CD4-positive, alpha-beta T cell treated with Interleukin-15 for 4 hours (primary cell): ENCODE data around the gene DAP.

Experiments
- DNase-seq: peaks from one replicate; pipeline ENCODE4 v3.0.0-alpha.2; 2020; ENCODE audit warnings: low spot score

The DAP gene

DNA sequence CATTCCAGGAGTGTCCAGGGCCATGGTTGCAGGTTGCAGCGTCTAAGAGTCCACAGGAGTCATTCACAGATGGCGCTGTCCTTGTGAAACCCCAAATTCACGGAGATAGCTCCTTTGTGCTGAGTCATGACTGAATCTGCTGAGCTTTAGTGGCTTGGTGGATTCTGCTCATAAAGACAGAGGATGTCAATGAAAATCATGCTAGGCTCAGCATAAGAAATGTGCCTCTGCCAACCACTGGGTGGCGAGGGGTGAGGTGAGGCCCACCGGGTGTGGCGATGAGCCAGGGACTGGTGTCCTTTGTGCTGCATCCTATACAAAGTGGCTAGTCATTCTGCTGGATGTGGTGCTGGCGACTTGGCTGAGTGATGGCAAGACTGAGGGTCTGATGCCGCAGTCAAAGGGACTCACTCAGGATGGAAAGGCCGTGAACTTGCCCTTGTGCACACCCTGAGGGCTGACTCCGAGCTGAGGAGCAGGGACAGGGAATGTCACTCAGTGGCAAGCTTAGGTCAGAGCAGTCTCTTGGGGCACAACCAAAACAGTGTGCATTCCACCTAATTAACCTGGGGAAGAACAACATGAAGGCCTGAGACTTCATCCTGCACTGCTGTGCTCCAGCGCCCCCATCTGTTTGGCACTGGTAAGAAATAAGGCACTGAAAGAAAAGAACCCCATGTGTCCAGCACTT lies 71.5 kb downstream of the DAP start:
- DNase-seq, result no peak

DNA sequence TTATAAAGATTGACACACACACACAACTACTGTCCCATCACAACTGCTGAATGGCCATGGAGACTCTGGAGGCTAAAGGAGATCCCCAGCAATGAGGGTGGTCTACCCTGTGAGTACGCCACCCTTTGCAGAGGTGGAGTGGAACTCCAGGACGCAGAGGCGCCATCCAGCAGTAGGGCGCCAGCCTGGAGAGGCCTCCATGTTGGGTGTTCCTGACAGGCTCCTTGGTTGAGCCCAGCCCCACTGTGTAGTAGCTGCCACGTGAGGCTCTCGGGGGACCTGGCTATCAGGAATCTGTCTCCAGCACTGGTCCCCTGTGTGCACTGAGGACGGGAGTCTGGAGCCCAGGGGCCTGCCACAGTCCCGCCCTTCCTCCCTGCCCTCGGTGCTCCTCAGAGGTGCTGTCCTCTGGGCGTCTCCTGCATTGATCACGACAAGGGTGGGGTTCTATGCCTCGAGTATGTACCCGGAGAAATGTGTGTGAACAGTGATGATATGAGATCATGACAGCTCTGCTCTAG lies 72.3 kb downstream of the DAP start:
- no peak for DNase-seq

DNA sequence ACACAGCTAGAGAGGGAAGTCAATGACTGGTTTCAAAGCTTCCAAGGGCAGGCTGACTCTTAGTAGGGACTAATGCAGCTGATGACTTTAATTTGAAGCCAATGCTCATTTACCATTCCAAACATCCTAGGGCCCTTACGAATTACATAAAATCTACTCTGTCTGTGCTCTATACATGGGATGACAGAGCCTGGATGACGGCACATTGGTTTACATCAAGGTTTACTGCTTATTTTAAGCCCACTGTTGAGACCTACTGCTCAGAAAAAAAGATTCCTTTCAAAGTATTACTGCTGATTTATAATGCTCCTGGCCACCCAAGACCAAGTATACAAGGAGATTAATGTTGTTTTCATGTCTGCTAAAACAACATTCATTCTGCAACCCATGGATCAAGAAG lies 74.1 kb downstream of the DAP start:
- no peak for DNase-seq

DNA sequence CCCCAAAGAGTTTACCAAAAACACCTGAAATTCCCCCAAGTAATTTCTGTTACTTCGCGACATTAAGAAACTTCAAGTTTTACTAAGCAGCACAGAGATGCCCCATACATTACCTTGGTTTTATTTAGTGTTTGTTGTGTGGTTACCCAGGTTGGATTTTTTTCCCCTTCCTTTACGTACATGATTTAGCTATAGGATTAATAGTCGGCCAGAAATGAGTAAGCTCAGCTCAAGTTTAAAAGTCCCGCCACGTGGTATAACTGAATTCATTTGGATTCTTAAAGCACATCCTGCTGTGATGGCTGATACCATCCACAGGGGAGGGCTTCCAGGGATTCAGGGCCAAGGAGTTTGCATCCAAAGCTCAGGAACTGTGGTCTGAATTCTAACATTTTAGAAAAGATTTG lies 75.9 kb downstream of the DAP start:
- no peak for DNase-seq

DNA sequence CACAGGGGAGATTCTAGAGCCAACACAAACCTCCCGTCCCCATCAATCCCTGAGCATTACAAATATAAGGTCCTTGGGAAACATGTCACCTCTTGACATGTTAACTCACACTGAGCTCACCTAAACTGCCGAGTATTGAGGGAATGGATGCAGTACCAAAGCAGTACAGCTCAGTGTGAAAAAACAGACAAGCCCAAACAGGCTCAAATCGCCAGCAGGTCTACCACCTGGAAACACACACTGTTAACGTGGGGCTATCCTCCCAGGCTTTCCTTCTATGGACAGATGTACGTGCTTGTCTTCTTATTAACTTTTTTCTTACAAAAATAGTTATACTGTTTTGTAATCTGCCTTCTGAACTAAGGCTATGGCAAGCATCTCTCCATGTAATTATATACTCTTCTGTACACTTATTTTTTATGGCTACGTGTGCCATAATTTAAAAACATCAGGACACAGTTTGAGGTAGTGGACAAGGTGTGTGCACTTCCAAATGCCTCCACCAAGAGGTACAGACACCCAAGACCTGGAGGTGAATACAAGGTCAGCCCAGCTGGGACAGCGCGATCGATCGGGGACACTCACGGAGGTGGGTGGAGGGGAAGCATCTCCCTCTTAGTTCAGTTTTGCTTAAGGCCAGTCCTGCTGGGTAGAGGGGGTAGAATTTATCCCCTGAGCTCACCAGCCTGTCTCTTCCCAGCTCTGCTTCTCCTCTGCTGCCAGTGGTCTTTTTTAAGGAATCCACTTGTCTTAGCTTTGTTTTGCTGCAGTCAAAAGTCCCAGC lies 76.5 kb downstream of the DAP start:
- no peak for DNase-seq

GRCh38 chr5:10682801-10683525 lies 78.1 kb downstream of the DAP start:
- no peak for DNase-seq

DNA sequence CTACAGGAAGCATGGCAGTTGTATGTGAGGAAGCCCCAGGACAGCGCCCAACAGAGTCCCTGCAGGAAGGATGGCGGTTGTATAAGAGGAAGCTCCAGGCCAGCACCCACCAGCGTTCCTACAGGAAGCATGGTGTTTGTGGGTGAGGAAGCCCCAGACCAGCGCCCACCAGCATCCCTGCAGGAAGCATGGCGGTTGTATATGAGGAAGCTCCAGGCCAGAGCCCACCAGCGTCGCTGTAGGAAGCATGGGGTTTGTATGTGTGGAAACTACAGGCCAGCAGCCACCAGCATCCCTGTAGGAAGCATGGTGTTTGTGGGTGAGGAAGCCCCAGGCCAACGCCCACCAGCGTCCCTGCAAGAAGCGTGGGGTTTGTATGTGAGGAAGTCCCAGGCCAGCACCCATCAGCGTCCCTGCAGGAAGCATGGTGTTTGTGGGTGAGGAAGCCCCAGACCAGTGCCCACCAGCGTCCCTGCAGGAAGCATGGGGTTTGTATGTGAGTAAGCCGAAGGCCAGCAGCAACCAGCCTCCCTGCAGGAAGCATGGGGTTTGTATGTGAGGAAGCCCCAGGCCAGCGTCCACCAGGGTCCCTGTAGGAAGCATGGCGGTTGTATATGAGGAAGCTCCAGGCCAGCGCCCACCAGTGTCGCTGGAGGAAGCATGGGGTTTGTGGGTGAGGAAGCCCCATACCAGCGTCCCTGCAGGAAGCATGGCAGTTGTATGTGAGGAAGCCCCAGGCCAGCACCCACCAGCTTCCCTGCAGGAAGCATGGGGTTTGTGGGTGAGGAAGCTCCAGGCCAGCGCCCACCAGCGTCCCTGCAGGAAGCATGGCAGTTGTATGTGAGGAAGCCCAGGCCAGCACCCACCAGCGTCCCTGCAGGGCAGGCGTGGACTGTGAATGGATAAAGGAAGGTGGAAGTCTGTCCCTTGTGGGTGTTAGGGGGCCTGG lies 79.0 kb downstream of the DAP start:
- DNase-seq, result no peak

DNA sequence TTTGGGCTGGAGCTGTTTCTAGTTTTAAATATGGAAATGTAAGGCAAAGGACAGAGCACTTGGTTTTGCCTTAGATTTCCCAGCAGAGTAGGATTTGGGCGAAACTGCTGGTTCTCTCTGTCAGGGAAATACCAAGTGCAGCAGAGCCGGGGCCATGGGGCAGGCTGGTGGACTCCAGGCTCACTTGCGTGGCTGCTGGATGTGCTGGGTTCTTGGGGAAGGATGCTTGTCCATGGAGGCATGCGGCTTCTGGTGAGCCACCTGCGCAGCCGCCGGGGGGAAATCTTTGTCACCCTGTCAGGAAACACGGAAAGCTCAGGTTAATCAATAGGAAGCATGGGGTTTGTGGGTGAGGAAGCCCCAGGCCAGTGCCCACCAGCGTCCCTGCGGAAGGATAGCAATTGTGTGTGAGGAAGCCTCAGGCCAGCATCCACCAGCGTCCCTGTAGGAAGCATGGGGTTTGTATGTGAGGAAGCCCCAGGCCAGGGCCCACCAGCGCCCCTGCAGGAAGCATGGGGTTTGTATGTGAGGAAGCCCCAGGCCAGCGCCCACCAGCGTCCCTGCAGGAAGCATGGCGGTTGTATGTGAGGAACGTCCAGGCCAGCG lies 80.1 kb downstream of the DAP start:
- no peak for DNase-seq

DNA sequence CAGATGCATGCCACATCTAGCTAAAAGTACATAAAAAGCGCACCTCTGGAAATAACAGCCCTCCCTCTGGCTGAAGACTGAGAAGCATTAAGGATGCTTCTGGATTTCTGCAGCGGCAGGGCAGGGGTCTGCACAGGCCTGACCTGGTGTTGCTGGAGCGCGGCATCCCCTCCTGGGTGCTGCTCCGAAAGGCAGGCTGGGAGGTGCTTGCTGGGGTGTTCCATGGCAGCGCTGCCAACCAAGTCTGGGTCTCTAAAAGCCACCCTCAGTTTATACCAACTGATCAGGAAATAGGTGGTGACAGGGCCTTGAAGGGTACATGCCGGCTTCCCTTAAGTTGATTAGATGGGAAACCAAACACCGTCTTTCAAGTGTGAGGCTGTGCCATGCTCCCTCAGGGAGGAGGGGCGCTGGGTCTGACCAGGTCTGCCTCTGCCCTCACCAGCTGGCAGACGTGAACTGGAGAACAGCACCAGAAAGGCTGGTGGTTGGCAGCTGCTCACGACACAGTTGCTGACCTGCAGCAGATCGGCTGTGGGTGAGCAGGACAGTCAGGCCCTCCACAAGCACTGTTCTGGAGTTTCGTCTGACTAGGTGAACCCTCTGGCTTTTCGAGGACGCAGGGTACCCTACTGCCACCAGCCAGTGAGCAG lies 81.6 kb downstream of the DAP start:
- no peak for DNase-seq

GRCh38 chr5:10678244-10678643 lies 82.8 kb downstream of the DAP start:
- DNase-seq, result no peak

- DNase-seq, result no peak
Observed at GRCh38 chr5:10677533-10677932, 83.5 kb downstream of the DAP start.

DNA sequence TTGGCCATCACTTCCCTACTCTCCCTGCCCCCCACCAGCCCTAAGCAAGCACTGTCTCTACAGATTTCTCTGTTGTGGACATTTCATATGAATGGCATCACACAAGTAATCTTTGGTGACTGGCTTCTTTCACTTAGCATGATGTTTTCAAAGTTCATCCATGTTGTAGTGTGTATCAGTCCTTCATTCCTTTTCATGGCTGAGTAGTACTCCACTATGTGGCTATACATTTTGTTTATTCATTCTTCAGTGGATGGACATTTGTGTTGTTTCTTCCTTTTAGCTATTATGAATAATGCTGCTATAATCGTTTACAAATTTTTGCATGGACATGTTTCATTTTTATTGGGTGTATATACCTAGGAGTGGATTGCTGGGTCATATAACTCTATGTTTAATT lies 84.1 kb downstream of the DAP start:
- DNase-seq, result no peak

- DNase-seq, result no peak
Observed at GRCh38 chr5:10676224-10676623, 84.8 kb downstream of the DAP start.

DNA sequence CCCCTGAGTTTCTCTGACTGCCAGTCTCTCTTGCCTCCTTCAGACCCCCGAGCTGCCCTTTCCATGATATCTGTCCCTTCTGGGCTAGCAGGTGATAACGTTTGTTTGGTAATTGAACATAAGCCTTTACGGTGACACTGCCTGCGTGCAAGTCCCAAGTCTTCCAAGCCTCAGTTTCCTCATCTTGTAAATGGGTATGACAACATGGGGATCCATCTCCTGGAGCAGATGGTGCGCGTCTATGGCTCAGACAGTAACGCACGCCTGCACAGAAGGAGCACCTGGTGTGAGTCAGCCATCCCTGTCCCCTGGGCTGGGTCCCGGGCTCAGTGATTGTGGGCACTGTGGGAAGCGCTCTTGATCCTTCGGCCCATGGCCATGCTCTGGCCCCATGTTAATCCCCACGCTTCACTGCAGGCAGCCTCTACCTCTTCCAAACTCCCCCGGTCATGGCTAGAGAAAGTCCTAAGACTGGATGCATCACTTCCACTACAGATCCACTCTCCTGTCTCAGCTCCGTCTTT lies 85.8 kb downstream of the DAP start:
- no peak for DNase-seq

- no peak for DNase-seq
Observed at GRCh38 chr5:10674582-10674981, 86.5 kb downstream of the DAP start.

DNA sequence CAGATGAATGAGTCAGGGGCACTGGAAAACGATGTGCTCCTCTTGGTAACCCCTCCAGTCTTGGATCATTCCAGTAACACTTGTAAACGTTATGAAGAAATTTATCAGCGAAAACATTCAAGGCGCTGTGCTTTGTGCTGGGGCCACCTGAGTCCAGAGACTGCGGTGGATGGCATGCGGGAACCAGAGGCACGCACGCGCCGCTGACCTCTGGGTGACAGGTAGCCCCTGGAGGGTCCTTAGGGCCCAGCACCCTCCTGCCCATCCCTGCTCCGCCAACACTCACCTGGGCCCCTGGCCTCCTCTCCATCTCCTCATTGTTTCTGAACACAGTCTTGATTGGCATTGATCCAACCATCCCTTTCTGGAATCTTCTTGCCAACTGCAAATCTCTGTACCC lies 86.9 kb downstream of the DAP start:
- DNase-seq, result no peak

- no peak for DNase-seq
Observed at GRCh38 chr5:10673407-10673806, 87.6 kb downstream of the DAP start.

- DNase-seq, result no peak
Observed at GRCh38 chr5:10673017-10673389, 88.0 kb downstream of the DAP start.

DNA sequence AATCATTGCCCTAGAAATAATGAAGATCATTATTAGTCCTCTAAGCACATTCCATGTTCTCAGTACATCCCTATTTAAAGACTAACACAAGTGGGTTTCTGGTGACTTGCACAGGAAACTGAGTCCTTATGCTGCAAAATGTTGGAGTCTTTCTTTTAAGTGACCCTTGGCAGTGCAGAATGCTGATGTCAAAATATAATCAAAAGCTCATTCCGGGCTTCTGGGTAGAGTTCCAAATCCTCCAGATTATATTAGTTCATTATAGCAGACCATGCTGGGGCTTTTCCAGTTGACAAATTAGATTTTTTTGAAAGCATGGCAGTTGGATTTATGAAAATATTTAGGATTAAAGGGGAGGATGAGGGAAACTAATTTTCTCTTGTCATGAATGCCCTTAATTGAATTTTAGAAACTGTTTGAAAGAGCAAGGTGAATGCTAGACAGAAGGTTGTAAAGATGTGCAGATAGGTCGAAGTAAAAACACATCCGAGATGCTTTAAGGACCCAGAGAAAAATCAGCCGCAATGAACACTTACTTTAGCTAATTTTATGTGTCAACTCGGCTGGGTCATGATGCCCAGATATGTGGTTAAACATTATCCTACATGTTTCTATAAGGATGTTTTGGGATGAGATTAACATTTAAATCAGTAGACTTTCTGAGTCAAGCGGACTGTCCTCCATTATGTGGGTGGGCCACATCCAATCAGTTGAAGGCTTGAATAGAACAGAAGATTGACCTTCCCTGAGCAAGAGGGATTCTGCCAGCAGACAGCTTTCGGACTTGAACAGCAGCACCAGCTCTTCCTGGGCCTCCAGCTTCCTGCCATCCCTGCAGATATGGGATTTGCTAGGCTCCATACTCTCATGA lies 88.7 kb downstream of the DAP start:
- DNase-seq, result no peak
